Body of pancreas (tissue), 4 donors: ENCODE data around the gene HOXC11.

Source experiments
- CTCF ChIP-seq, 7 experiments: fragments of 450-650 bp in 4 of 7; fragments of 200-600 bp in 3 of 7; sonication (generic) in 3 of 7; IDR thresholded peaks; one replicate each; pipeline ENCODE4 v1.5.1; 2016 to 2019; ENCODE audit warnings: antibody characterized with exemption in 7 of 7
- POLR2A ChIP-seq, 3 donors: fragments of 450-650 bp; IDR thresholded peaks; one replicate each; pipeline ENCODE4 v1.6.1; 2016; ENCODE audit warnings: antibody characterized with exemption in 3 of 3, mild to moderate bottlenecking in 2 of 3

DNA sequence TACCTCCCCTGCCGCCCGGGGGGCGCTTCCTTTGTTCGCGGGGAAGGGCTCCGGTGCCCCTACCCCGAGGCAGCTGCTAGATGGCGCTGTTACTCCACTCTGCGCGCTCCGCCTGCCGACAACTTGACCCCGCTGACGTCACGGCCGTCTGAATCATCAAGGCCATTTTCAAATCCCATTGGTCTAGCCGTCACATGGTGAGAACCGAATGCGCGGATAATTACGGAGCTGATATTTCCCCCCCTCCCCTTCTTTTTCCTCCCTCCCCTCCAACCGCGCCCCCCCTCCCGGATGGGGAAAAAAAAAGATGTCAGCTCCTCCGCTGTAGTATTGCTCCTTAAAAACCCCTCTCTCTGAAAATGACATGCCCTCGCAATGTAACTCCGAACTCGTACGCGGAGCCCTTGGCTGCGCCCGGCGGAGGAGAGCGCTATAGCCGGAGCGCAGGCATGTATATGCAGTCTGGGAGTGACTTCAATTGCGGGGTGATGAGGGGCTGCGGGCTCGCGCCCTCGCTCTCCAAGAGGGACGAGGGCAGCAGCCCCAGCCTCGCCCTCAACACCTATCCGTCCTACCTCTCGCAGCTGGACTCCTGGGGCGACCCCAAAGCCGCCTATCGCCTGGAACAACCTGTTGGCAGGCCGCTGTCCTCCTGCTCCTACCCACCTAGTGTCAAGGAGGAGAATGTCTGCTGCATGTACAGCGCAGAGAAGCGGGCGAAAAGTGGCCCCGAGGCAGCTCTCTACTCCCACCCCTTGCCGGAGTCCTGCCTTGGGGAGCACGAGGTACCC, 12.2 kb downstream of the HOXC11 start, which contains the start of gene HOXC10:
- TF ChIP-seq CTCF (IDR thresholded peaks at IDR 0.05): peak; percentile 41 to 73 (median 58)
- no peak for TF ChIP-seq POLR2A (IDR thresholded peaks at IDR 0.05)
